ENCODE results near the gene TOP2A.
A peak's percentile ranks its signal among the peaks of the same experiment; 100 is the strongest.

The TOP2A gene

GRCh38 chr17:40356990-40357881, 60.5 kb downstream of the TOP2A start:
- DNase-seq (ENCODE audit: low spot score) = no peak

GRCh38 chr17:40355804-40356758, 61.6 kb downstream of the TOP2A start:
- no peak for DNase-seq (ENCODE audit: low spot score)

- peak; percentile 42 for DNase-seq (ENCODE audit: low spot score)
These were observed 62.4 kb downstream of the TOP2A start for GRCh38 chr17:40355123-40355803.

GRCh38 chr17:40354221-40355122, 63.2 kb downstream of the TOP2A start:
- DNase-seq (ENCODE audit: low spot score) = no peak

GRCh38 chr17:40352779-40353394, 64.8 kb downstream of the TOP2A start:
- no peak for DNase-seq (ENCODE audit: low spot score)

GRCh38 chr17:40352237-40352778, 65.4 kb downstream of the TOP2A start:
- no peak for DNase-seq (ENCODE audit: low spot score)

- DNase-seq (ENCODE audit: low spot score) = no peak
These were observed 66.1 kb downstream of the TOP2A start for GRCh38 chr17:40351359-40352236.

- peak; percentile 69 for DNase-seq (ENCODE audit: low spot score)
These were observed 66.9 kb downstream of the TOP2A start for GRCh38 chr17:40350689-40351358.

- no peak for DNase-seq (ENCODE audit: low spot score)
These were observed 67.6 kb downstream of the TOP2A start for GRCh38 chr17:40349895-40350688.

GRCh38 chr17:40349477-40349894, 68.2 kb downstream of the TOP2A start:
- no peak for DNase-seq (ENCODE audit: low spot score)

- DNase-seq (ENCODE audit: low spot score) = peak; percentile 69
These were observed 68.9 kb downstream of the TOP2A start for GRCh38 chr17:40348562-40349476.

- no peak for DNase-seq (ENCODE audit: low spot score)
These were observed 69.6 kb downstream of the TOP2A start for GRCh38 chr17:40348136-40348504.

GRCh38 chr17:40347319-40348135, 70.2 kb downstream of the TOP2A start:
- peak; percentile 88 for DNase-seq (ENCODE audit: low spot score)

GRCh38 chr17:40346765-40347158, 70.9 kb downstream of the TOP2A start:
- no peak for DNase-seq (ENCODE audit: low spot score)

GRCh38 chr17:40345994-40346764, 71.5 kb downstream of the TOP2A start:
- no peak for DNase-seq (ENCODE audit: low spot score)
